ENCODE results near the gene SMAD2. TPM values are rescaled to one million over a fixed set of nuclear protein-coding genes. Genes with fewer than 3 reads are reported as not detected.

Gene SMAD2
- total RNA-seq, 1 donor from 2014 or later: 76.6 TPM

- DNase-seq (ENCODE audit: low read depth) (peak; percentile 97), FAIRE-seq (no peak)
- H3K4me3 ChIP-seq (ENCODE audit: low read depth, low read length): no peak overlapping the region
- H3K36me3 ChIP-seq (ENCODE audit: control insufficient read depth, insufficient read depth, low read length): no peaks in the 10 kb centered on the region
- TF ChIP-seq CTCF (IDR thresholded peaks at IDR 0.05; ENCODE audit: insufficient read depth, low read length, severe bottlenecking): no peak
- no peaks in the 10 kb centered on the region for H3K27me3 ChIP-seq (ENCODE audit: control insufficient read depth, insufficient read depth, low read length)
Observed at GRCh38 chr18:47944972-47945852, 14.8 kb upstream of the SMAD2 start.

- no peak overlapping the region for H3K4me3 ChIP-seq (ENCODE audit: low read depth, low read length)
- FAIRE-seq (no peak), DNase-seq (ENCODE audit: low read depth) (no peak)
- TF ChIP-seq CTCF (IDR thresholded peaks at IDR 0.05; ENCODE audit: insufficient read depth, low read length, severe bottlenecking): no peak
- H3K27me3 ChIP-seq (ENCODE audit: control insufficient read depth, insufficient read depth, low read length): no peaks in the 10 kb centered on the region
- no peaks in the 10 kb centered on the region for H3K36me3 ChIP-seq (ENCODE audit: control insufficient read depth, insufficient read depth, low read length)
Observed at GRCh38 chr18:47936952-47937351, 6.5 kb upstream of the SMAD2 start.

GRCh38 chr18:47935321-47936055, 5.0 kb upstream of the SMAD2 start:
- TF ChIP-seq CTCF (IDR thresholded peaks at IDR 0.05; ENCODE audit: insufficient read depth, low read length, severe bottlenecking): no peak
- no peak for FAIRE-seq
- no peak for DNase-seq (ENCODE audit: low read depth)
- no peaks in the 10 kb centered on the region for H3K27me3 ChIP-seq (ENCODE audit: control insufficient read depth, insufficient read depth, low read length)
- H3K36me3 ChIP-seq (ENCODE audit: control insufficient read depth, insufficient read depth, low read length): no peaks in the 10 kb centered on the region
- no peak overlapping the region for H3K4me3 ChIP-seq (ENCODE audit: low read depth, low read length)

- no peak for DNase-seq (ENCODE audit: low read depth)
- H3K36me3 ChIP-seq (ENCODE audit: control insufficient read depth, insufficient read depth, low read length): no peaks in the 10 kb centered on the region
- no peak for TF ChIP-seq CTCF (IDR thresholded peaks at IDR 0.05; ENCODE audit: insufficient read depth, low read length, severe bottlenecking)
- no peak for FAIRE-seq
- H3K27me3 ChIP-seq (ENCODE audit: control insufficient read depth, insufficient read depth, low read length): no peaks in the 10 kb centered on the region
- H3K4me3 ChIP-seq (ENCODE audit: low read depth, low read length): no peak overlapping the region
Observed at GRCh38 chr18:47932603-47933002, 2.1 kb upstream of the SMAD2 start.

- TF ChIP-seq CTCF (IDR thresholded peaks at IDR 0.05; ENCODE audit: insufficient read depth, low read length, severe bottlenecking): no peak
- Histone ChIP-seq H3K27me3 (ENCODE audit: control insufficient read depth, insufficient read depth, low read length) (no peaks in the 10 kb centered on the region), H3K4me3 (ENCODE audit: low read depth, low read length) (no peak overlapping the region), H3K36me3 (ENCODE audit: control insufficient read depth, insufficient read depth, low read length) (no peaks in the 10 kb centered on the region)
- no peak for FAIRE-seq
- DNase-seq (ENCODE audit: low read depth): no peak
Observed at GRCh38 chr18:47932190-47932589, 1.7 kb upstream of the SMAD2 start.

All from bronchial epithelial cell (primary cell).